Measurements from ENCODE around the gene CORO6. TPM values are rescaled to one million over a fixed set of nuclear protein-coding genes. Genes with fewer than 3 reads are reported as not detected.

The CORO6 gene
- total and polyA plus RNA-seq, 7 donors: 182 to 710 (median 494) TPM

DNA sequence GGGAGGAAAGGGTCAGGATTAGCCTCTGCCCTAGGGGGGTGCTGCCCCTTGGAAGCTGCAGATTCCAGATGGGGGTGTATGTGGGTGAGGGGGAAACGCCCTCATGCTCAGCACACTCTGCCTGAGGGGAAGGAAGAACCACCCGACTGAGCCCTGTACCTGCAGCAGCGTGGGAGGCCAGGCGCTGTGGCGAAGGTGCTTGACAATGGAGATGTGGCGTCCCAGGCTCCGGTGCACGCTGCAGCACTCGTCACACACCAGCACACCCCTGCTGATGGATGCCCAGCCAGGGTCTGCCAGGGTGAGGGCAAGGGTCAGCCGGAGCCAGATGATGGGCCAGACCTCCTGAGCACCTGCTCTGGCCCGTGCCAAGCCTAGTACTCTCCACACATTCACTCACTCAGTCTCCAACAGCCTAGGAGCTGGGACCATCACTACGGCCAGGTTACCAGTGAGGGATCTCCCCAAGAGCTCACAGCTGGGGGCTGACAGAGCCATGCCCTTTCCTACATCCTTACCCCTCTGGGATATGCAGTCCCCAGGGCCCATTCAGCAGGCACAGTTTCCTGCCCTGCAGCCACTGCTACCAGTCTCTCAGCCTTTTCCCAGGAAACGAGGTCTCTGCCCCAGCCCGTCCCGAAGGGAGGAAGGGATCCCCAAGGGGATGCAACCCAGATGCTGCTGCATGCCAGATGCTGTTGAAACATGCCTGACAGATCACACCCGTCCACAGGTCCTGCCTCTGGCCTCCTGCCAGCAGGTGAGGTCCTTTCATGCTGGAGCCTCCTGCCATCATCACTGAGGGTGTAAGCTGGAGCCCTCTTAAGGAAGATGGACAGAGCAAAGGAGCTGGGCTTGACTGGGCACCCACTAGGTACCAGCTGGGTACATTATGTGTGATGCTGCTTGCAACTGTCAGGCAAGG is 39.1 kb downstream of the CORO6 start:
- WGBS, 3 donors: 82 to 85% (median 82%) methylated on average over 16 of the region's 16 CpGs
- TF ChIP-seq, protein P1, sequence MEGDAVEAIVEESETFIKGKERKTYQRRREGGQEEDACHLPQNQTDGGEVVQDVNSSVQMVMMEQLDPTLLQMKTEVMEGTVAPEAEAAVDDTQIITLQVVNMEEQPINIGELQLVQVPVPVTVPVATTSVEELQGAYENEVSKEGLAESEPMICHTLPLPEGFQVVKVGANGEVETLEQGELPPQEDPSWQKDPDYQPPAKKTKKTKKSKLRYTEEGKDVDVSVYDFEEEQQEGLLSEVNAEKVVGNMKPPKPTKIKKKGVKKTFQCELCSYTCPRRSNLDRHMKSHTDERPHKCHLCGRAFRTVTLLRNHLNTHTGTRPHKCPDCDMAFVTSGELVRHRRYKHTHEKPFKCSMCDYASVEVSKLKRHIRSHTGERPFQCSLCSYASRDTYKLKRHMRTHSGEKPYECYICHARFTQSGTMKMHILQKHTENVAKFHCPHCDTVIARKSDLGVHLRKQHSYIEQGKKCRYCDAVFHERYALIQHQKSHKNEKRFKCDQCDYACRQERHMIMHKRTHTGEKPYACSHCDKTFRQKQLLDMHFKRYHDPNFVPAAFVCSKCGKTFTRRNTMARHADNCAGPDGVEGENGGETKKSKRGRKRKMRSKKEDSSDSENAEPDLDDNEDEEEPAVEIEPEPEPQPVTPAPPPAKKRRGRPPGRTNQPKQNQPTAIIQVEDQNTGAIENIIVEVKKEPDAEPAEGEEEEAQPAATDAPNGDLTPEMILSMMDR (IDR thresholded peaks at IDR 0.05): no peak
- H3K27ac ChIP-seq: peak overlapping the region; percentile 65
- H3K4me1 ChIP-seq: peaks cover 58% of the 10 kb centered on the region
- intact Hi-C loops (cut with DNase I): loop anchor here in 1 of 2 donors (10.0 kb wide), 1 partner anchor 351 kb away; the partner anchor contains the start of gene SSH2
- H3K36me3 ChIP-seq (ENCODE audit: insufficient read depth in 1 of 2, low read depth in 1 of 2): peaks cover 0 to 44% of the 10 kb centered on the region in 2 donors
- ATAC-seq: no peak
- no peaks in the 10 kb centered on the region for H3K9me3 ChIP-seq
- H3K4me3 ChIP-seq: no peak overlapping the region
- DNase-seq: peak in 1 of 2 donors; percentile 51
- no peaks in the 10 kb centered on the region for H3K27me3 ChIP-seq (ENCODE audit: insufficient read depth in 3 of 3, low read length in 2 of 3)

DNA sequence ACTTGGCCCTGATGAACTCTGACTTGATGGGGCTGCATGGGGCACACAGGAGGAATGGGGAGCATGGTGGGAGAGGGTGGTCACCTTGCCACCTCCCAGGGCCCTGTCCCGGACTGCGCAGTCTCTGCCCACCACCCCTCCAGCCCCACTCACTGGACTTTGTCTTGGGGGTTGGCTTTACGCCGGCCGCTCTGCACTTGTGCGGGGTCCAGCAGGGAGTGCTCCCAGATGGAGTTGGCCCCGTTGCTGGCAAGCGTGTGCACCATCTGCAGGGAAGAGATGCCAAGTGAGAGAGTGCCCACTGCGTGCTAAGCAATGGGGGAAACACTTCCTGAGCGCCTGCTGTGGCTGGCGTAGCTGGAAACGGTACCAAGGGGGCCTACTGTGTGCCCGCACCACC is 39.9 kb downstream of the CORO6 start:
- Histone ChIP-seq H3K4me3 (no peak overlapping the region), H3K27ac (no peak overlapping the region), H3K4me1 (peaks cover 50% of the 10 kb centered on the region), H3K27me3 (ENCODE audit: insufficient read depth in 3 of 3, low read length in 2 of 3) (no peaks in the 10 kb centered on the region), H3K9me3 (no peaks in the 10 kb centered on the region), H3K36me3 (ENCODE audit: insufficient read depth in 1 of 2, low read depth in 1 of 2) (peaks cover 0 to 53% of the 10 kb centered on the region in 2 donors)
- no peak for ATAC-seq
- 27 to 40% (median 28%) methylated on average over 13 of the region's 13 CpGs for WGBS, 3 donors
- DNase-seq: peak in 1 of 2 donors; percentile 60
- intact Hi-C loops (cut with DNase I): loop anchor here in 1 of 2 donors (10.0 kb wide), 1 partner anchor 352 kb away; the partner anchor contains the start of gene SSH2
- TF ChIP-seq, protein P1 (IDR thresholded peaks at IDR 0.05): no peak

DNA sequence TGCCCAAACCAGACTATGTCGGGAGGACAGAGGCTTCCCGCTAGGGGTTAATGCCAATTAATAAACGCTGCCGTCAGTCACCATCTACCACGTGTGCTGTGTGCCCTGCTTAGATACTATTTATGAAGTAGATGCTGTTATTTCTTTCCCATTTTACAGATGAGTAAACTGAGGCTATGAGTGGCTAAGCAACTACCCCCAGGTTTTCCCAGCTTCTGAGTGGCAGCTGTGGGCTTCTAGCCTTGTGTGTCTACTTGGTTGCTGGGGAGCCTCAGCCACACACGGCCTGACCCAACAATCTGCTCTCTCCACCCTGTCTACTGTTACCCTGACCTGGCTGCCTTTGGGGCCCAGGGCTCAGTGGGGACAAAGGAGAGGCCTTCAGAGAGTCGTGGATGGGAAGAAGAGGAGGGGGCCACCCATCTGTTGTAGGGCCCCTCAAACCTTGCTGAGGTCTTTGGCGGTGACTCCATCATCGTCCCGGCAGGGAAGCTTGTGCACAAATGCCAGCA is 40.4 kb downstream of the CORO6 start:
- Histone ChIP-seq H3K9me3 (no peaks in the 10 kb centered on the region), H3K27ac (no peak overlapping the region), H3K4me3 (no peak overlapping the region), H3K27me3 (ENCODE audit: insufficient read depth in 3 of 3, low read length in 2 of 3) (no peaks in the 10 kb centered on the region), H3K36me3 (ENCODE audit: insufficient read depth in 1 of 2, low read depth in 1 of 2) (peaks cover 0 to 57% of the 10 kb centered on the region in 2 donors), H3K4me1 (peaks cover 45% of the 10 kb centered on the region)
- TF ChIP-seq, protein P1 (IDR thresholded peaks at IDR 0.05): no peak
- ATAC-seq (no peak), DNase-seq (no peak)
- intact Hi-C loops (cut with DNase I): loop anchor here in 1 of 2 donors (10.0 kb wide), 1 partner anchor 352 kb away; the partner anchor contains the start of gene SSH2
- WGBS, 3 donors: 48 to 53% (median 50%) methylated on average over 10 of the region's 10 CpGs

DNA sequence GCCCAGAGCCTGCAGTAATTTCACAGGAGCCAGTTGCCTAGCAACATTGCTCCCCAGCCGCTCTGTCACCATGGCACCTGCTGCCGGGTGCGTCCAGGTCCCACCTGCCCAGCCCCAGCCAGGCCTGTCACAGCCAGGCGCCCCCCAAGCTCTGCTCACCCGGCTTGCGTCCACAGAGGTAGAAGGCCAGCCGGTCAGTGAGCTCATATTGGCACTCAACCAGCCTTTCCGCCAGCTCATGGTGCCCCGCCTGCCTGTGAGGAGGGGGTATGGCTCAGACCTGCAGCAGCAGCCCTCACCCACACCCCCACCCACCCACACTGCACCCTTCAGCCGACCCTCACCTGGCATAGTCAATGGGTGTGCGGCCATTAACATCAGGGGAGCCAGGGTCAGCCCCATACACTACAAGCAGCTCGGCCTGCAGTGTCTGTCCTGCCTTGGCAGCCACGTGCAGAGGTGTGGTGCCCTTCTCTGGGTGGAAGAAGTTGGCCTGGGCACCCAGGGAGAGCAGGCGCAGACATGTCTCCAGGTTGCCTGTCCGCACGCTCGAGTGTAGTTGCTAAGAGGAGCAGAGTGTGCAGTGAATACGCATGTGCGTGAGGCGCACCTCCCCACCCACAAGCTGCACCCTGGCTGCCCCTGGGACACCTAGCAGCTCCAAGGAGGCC is 41.0 kb downstream of the CORO6 start:
- 76 to 85% (median 77%) methylated on average over 17 to 20 of the region's 20 CpGs for WGBS, 3 donors
- no peak overlapping the region for H3K4me3 ChIP-seq
- DNase-seq: no peak
- H3K27ac ChIP-seq: no peak overlapping the region
- no peaks in the 10 kb centered on the region for H3K9me3 ChIP-seq
- no peak for ATAC-seq
- H3K36me3 ChIP-seq (ENCODE audit: insufficient read depth in 1 of 2, low read depth in 1 of 2): peaks cover 0 to 63% of the 10 kb centered on the region in 2 donors
- H3K4me1 ChIP-seq: peaks cover 40% of the 10 kb centered on the region
- TF ChIP-seq, protein P1 (IDR thresholded peaks at IDR 0.05): no peak
- intact Hi-C loops (cut with DNase I): loop anchor here in 1 of 2 donors (2.0 to 10.0 kb wide), 2 partner anchors 33 to 353 kb away; partner anchors contain the start of gene SSH2
- no peaks in the 10 kb centered on the region for H3K27me3 ChIP-seq (ENCODE audit: insufficient read depth in 3 of 3, low read length in 2 of 3)
